Measurements from ENCODE around the gene ITPRIPL2. TPM values are rescaled to one million over a fixed set of nuclear protein-coding genes. Genes with fewer than 3 reads are reported as not detected.

The ITPRIPL2 gene
- total and polyA plus RNA-seq, 2 of the 13 experiments (the other 11 are each of a cell fraction or from before 2014, with no cell fraction given), result 5.9 to 12.6 TPM

GRCh38 chr16:19094542-19095365, 19.0 kb upstream of the ITPRIPL2 start (continued):
- TF ChIP-seq RFXANK (CRISPR knock-in tag; IDR thresholded peaks at IDR 0.05) (0 out of 2 replicates have a peak, but pooled peaks have one; percentile 8), MAX (IDR thresholded peaks at IDR 0.05) (peak; percentile 88), ZNF317 (CRISPR knock-in tag; IDR thresholded peaks at IDR 0.05) (no peak), ZNF605 (CRISPR knock-in tag; IDR thresholded peaks at IDR 0.05) (no peak), ZNF276 (CRISPR knock-in tag; IDR thresholded peaks at IDR 0.05; ENCODE audit: low read depth) (no peak), RFX5 (IDR thresholded peaks at IDR 0.05; ENCODE audit: low read depth, low read length) (no peak), CAMTA2 (CRISPR knock-in tag; IDR thresholded peaks at IDR 0.05; ENCODE audit: borderline replicate concordance) (no peak), ZBTB20 (CRISPR knock-in tag; IDR thresholded peaks at IDR 0.05; ENCODE audit: borderline replicate concordance, low read depth) (no peak), ISL2 (CRISPR knock-in tag; IDR thresholded peaks at IDR 0.05) (no peak), SALL2 (CRISPR knock-in tag; IDR thresholded peaks at IDR 0.05) (no peak), HBP1 (CRISPR knock-in tag; IDR thresholded peaks at IDR 0.05; ENCODE audit: low read depth) (0 out of 2 replicates have a peak, but pooled peaks have one; percentile 60), ZNF12 (CRISPR knock-in tag; IDR thresholded peaks at IDR 0.05) (no peak), CHD4 (IDR thresholded peaks at IDR 0.05; ENCODE audit: borderline replicate concordance, low read length) (peak; percentile 79; the same call in 1 of the 2 replicates), SRY (CRISPR knock-in tag; IDR thresholded peaks at IDR 0.05) (no peak), REPIN1 (CRISPR knock-in tag; IDR thresholded peaks at IDR 0.05; ENCODE audit: borderline replicate concordance, low read depth) (no peak), ZNF549 (CRISPR knock-in tag; IDR thresholded peaks at IDR 0.05) (peak; percentile 43; the same call in 1 of the 2 replicates), GATAD2A (CRISPR knock-in tag; IDR thresholded peaks at IDR 0.05) (no peak; the same call in 1 of the 2 replicates), FOSL2 (CRISPR knock-in tag; IDR thresholded peaks at IDR 0.05) (peak; percentile 10; the same call in 1 of the 2 replicates), NCOA1 (CRISPR knock-in tag; IDR thresholded peaks at IDR 0.05) (no peak), FOXA3 (CRISPR knock-in tag; IDR thresholded peaks at IDR 0.05) (peak; percentile 45; the same call in 1 of the 2 replicates), TAF15 (IDR thresholded peaks at IDR 0.05; ENCODE audit: low read depth, low read length, poor library complexity, severe bottlenecking) (no peak), SNAI1 (CRISPR knock-in tag; IDR thresholded peaks at IDR 0.05; ENCODE audit: borderline replicate concordance) (no peak), PHF8 (CRISPR knock-in tag; IDR thresholded peaks at IDR 0.05) (peak; percentile 34; the same call in 1 of the 2 replicates), NR1H2 (CRISPR knock-in tag; IDR thresholded peaks at IDR 0.05; ENCODE audit: borderline replicate concordance, low read depth) (no peak), CBFB (CRISPR knock-in tag; IDR thresholded peaks at IDR 0.05) (0 out of 2 replicates have a peak, but pooled peaks have one; percentile 27), ELF3 (CRISPR knock-in tag; IDR thresholded peaks at IDR 0.05) (peak; percentile 31), KAT8 (CRISPR knock-in tag; IDR thresholded peaks at IDR 0.05) (peak; percentile 86), ATF2 (CRISPR knock-in tag; IDR thresholded peaks at IDR 0.05) (peak; percentile 54; the same call in 1 of the 2 replicates)

Measured in HepG2 (cell line).